Caco-2 (cell line): ENCODE measurements around the gene CSTF2T. TPM values are rescaled to one million over a fixed set of nuclear protein-coding genes. Genes with fewer than 3 reads are reported as not detected.
A peak's percentile ranks its signal among the peaks of the same experiment; 100 is the strongest.

Experiments
- Bru-seq: library from RNA; stranded (reverse); fragments of 400-500 nt; gene quantifications from one replicate; lab custom pipeline; 2021; lab: Mats Ljungman, UMichigan
- BruChase-seq, 2 experiments: library from RNA; stranded (reverse); fragments of 400-500 nt; gene quantifications; one replicate each; lab custom pipeline; 2021; lab: Mats Ljungman, UMichigan
- BruUV-seq: library from RNA; stranded (reverse); fragments of 400-500 nt; replicated peaks from 2 replicates; lab custom pipeline; 2021; lab: Mats Ljungman, UMichigan
- CTCF ChIA-PET: fragments of 300-600 bp; sonication (Branson Sonifier 250); formaldehyde crosslinking; loops from one replicate; lab custom pipeline; 2022; ENCODE audit warnings: antibody characterized with exemption; lab: Charles Lee
- POLR2A ChIA-PET: fragments of 300-600 bp; sonication (Branson Sonifier 250); formaldehyde crosslinking; loops from one replicate; lab custom pipeline; 2022; ENCODE audit warnings: antibody characterized with exemption; lab: Charles Lee
- DNase-seq, 2 experiments: peaks; one replicate each; pipeline versions ENCODE4 v3.0.0 to v3.0.0-alpha.2; 2020 to 2022
- H3K27me3 ChIP-seq: replicated peaks from 2 replicates; pipeline ENCODE4 v1.6.0; 2011; ENCODE audit warnings: low read length; ENCODE audit not compliant: control insufficient read depth, insufficient read depth
- H3K36me3 ChIP-seq: 2 replicates; pipeline ENCODE4 v1.5.1; 2011; ENCODE audit warnings: low read length; ENCODE audit not compliant: control insufficient read depth, insufficient read depth
- H3K4me1 ChIP-seq: fragments of 250-450 bp; sonication (Bioruptor Pico); 2 replicates; pipeline ENCODE4 v1.5.1; 2020; ENCODE audit warnings: mild to moderate bottlenecking
- H3K4me3 ChIP-seq: 2 replicates; pipeline ENCODE4 v1.5.1; 2011; ENCODE audit warnings: low read depth, mild to moderate bottlenecking, control low read depth, low read length
- H3K9me3 ChIP-seq: fragments of 250-450 bp; sonication (Bioruptor Pico); 2 replicates; pipeline ENCODE4 v1.5.1; 2020; ENCODE audit warnings: mild to moderate bottlenecking, moderate library complexity
- H3K27ac Mint-ChIP-seq: one replicate; pipeline ENCODE4 v1.8.0; 2022; ENCODE audit warnings: mixed read lengths; ENCODE audit not compliant: unreplicated experiment
- H3K27me3 Mint-ChIP-seq: one replicate; pipeline ENCODE4 v1.8.0; 2022; ENCODE audit warnings: mixed read lengths; ENCODE audit not compliant: insufficient read depth, unreplicated experiment
- H3K36me3 Mint-ChIP-seq: one replicate; pipeline ENCODE4 v1.8.0; 2022; ENCODE audit warnings: mild to moderate bottlenecking, mixed read lengths; ENCODE audit not compliant: insufficient read depth, unreplicated experiment
- H3K4me1 Mint-ChIP-seq: one replicate; pipeline ENCODE4 v1.8.0; 2022; ENCODE audit warnings: low read depth, mixed read lengths; ENCODE audit not compliant: unreplicated experiment
- H3K4me3 Mint-ChIP-seq: one replicate; pipeline ENCODE4 v1.8.0; 2022; ENCODE audit warnings: mild to moderate bottlenecking, moderate library complexity, mixed read lengths; ENCODE audit not compliant: unreplicated experiment
- H3K9me3 Mint-ChIP-seq: one replicate; pipeline ENCODE4 v1.8.0; 2022; ENCODE audit warnings: mixed read lengths; ENCODE audit not compliant: unreplicated experiment
- CTCF ChIP-seq, 2 experiments: fragments of 200-600 bp in 1 of 2; IDR thresholded peaks; 1 replicate in 1 of 2; 2 replicates in 1 of 2; pipeline versions ENCODE4 v1.5.1 to v1.8.0; 2011 to 2022; ENCODE audit warnings: antibody characterized with exemption in 1 of 2, control low read depth in 1 of 2, inconsistent platforms in 1 of 2, low read depth in 1 of 2, low read length in 1 of 2, mild to moderate bottlenecking in 1 of 2, moderate library complexity in 1 of 2; ENCODE audit not compliant: insufficient read depth in 1 of 2, severe bottlenecking in 1 of 2, unreplicated experiment in 1 of 2
- intact Hi-C: fragments of 100-400 bp; cut with micrococcal nuclease; formaldehyde crosslinking; loops from one replicate; pipeline ENCODE4 v1.10.0; 2022; ENCODE audit not compliant: unreplicated experiment
- long read RNA-seq: library from polyadenylated mRNA; stranded (forward); transcript quantifications from one replicate; pipeline ENCODE4 v2.0.0, GENCODE V29; 2022
- total RNA-seq: library from RNA; stranded (reverse); gene quantifications from 2 replicates; pipeline ENCODE4 v1.2.3, GENCODE V29; 2022

CSTF2T gene
- total RNA-seq (48.8 and 51.2 TPM in 2 replicates), Bru-seq, nascent RNA (percentile 98 among the genes with signal in this experiment), BruChase-seq, experiment 1, labeled RNA remaining after a 2-hour chase (percentile 99 among the genes with signal in this experiment), BruChase-seq, experiment 2, labeled RNA remaining after a 6-hour chase (percentile 93 among the genes with signal in this experiment)
- long read RNA-seq, full-length matches to known transcripts: 21 of 23 reads
- long read RNA-seq, partial matches to known transcripts: 0 of 23 reads
- long read RNA-seq, other reads (novel, unspliced or antisense): 2 of 23 reads

- no peaks in the 10 kb centered on the region for H3K27me3 Mint-ChIP-seq
- H3K27me3 ChIP-seq: no peaks in the 10 kb centered on the region
- peak within 1 kb of the TSS; percentile 92 for H3K4me3 Mint-ChIP-seq
- H3K4me3 ChIP-seq: peak within 1 kb of the TSS; percentile 71
- no TSS peak for BruUV-seq
- no peak for TF ChIP-seq CTCF (IDR thresholded peaks at IDR 0.05; ENCODE audit: insufficient read depth in 1 of 2, low read depth in 1 of 2, low read length in 1 of 2, severe bottlenecking in 1 of 2, unreplicated experiment in 1 of 2)
- POLR2A ChIA-PET: no interaction called here
- peak within 1 kb of the TSS; percentile 99 for H3K27ac Mint-ChIP-seq
- H3K4me1 ChIP-seq: peaks cover 8% of the 10 kb centered on the region
- CTCF ChIA-PET: no interaction called here
- peak; percentile 94 to 95 for DNase-seq
- H3K9me3 ChIP-seq: no peaks in the 10 kb centered on the region
- peaks cover 12% of the 10 kb centered on the region for H3K4me1 Mint-ChIP-seq
- H3K36me3 Mint-ChIP-seq: peaks cover 32% of the 10 kb centered on the region
- H3K36me3 ChIP-seq: no peaks in the 10 kb centered on the region; the same call in 1 of the 2 replicates
- intact Hi-C loops: loop anchor here (1.0 to 5.0 kb wide), 4 partner anchors 8 to 112 kb away; no protein-coding TSS in a partner anchor
- H3K9me3 Mint-ChIP-seq: no peaks in the 10 kb centered on the region
Observed at GRCh38 chr10:51699475-51700227, at the start of gene CSTF2T. Gene CSTF2T, minus strand, starts transcription at chr10:51699595. Its CDS starts 46 bp downstream, at chr10:51699549.

- Mint-ChIP-seq H3K4me1 (peaks cover 6% of the 10 kb centered on the region), H3K4me3 (no peak overlapping the region), H3K36me3 (no peaks in the 10 kb centered on the region), H3K27ac (no peak overlapping the region), H3K9me3 (no peaks in the 10 kb centered on the region), H3K27me3 (peaks cover 2% of the 10 kb centered on the region)
- intact Hi-C loops: no loop called here
- TF ChIP-seq CTCF (IDR thresholded peaks at IDR 0.05; ENCODE audit: insufficient read depth in 1 of 2, low read depth in 1 of 2, low read length in 1 of 2, severe bottlenecking in 1 of 2, unreplicated experiment in 1 of 2): no peak
- Histone ChIP-seq H3K36me3 (no peaks in the 10 kb centered on the region), H3K4me3 (no peak overlapping the region), H3K9me3 (no peaks in the 10 kb centered on the region), H3K4me1 (no peaks in the 10 kb centered on the region), H3K27me3 (no peaks in the 10 kb centered on the region)
- no TSS peak for BruUV-seq
- DNase-seq: no peak
- POLR2A ChIA-PET: no interaction called here
- CTCF ChIA-PET: no interaction called here
Observed at GRCh38 chr10:51748959-51749358, 49.6 kb upstream of the CSTF2T start.

- POLR2A ChIA-PET: no interaction called here
- Histone ChIP-seq H3K4me1 (no peaks in the 10 kb centered on the region), H3K27me3 (no peaks in the 10 kb centered on the region), H3K36me3 (no peaks in the 10 kb centered on the region), H3K9me3 (no peaks in the 10 kb centered on the region), H3K4me3 (no peak overlapping the region)
- H3K36me3 Mint-ChIP-seq: no peaks in the 10 kb centered on the region
- intact Hi-C loops: no loop called here
- CTCF ChIA-PET: no interaction called here
- H3K27ac Mint-ChIP-seq: no peak overlapping the region
- no TSS peak for BruUV-seq
- no peak overlapping the region for H3K4me3 Mint-ChIP-seq
- no peaks in the 10 kb centered on the region for H3K27me3 Mint-ChIP-seq
- H3K4me1 Mint-ChIP-seq: peaks cover 5% of the 10 kb centered on the region
- H3K9me3 Mint-ChIP-seq: no peaks in the 10 kb centered on the region
- no peak for TF ChIP-seq CTCF (IDR thresholded peaks at IDR 0.05; ENCODE audit: insufficient read depth in 1 of 2, low read depth in 1 of 2, low read length in 1 of 2, severe bottlenecking in 1 of 2, unreplicated experiment in 1 of 2)
- DNase-seq: no peak
Observed at GRCh38 chr10:51747216-51747615, 47.8 kb upstream of the CSTF2T start.
